ENCODE results near the gene RRP1. TPM values are rescaled to one million over a fixed set of nuclear protein-coding genes. Genes with fewer than 3 reads are reported as not detected.

The RRP1 gene
- total RNA-seq, 1 donor from 2014 or later = 52.0 TPM

DNA sequence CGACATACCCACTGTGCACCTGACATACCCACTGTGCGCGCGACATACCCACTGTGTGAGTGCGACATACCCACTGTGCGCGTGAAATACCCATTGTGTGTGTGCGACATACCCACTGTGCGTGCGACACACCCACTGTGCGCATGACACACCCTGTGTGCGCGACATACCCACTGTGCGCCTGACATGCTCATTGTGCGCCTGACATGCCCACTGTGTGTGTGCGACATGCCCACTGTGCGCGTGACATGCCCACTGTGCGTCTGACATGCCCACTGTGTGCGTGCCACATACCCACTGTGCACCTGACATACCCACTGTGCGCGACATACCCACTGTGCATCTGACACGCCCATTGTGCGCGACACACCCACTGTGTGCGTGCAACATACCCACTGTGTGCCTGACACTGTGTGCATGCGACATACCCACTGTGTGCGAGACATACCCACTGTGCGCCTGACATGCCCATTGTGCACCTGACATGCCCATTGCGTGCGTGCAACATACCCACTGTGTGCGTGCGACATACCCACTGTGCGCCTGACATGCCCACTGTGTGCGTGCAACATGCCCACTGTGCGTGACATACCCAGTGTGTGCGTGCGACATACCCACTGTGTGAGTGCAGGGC, 2.5 kb upstream of the RRP1 start:
- peaks cover 6 to 14% of the 10 kb centered on the region in 2 donors for H3K4me1 ChIP-seq
- intact Hi-C loops (cut with DNase I) = loop anchor here (10.0 kb wide), 1 partner anchor 228 kb away; the partner anchor contains the start of gene TRAPPC10
- no peaks in the 10 kb centered on the region for H3K9me3 ChIP-seq
- no peak overlapping the region for H3K27ac ChIP-seq
- peaks cover 2 to 4% of the 10 kb centered on the region in 2 donors for H3K36me3 ChIP-seq
- no peak overlapping the region for H3K4me3 ChIP-seq
- TF ChIP-seq, protein P1, sequence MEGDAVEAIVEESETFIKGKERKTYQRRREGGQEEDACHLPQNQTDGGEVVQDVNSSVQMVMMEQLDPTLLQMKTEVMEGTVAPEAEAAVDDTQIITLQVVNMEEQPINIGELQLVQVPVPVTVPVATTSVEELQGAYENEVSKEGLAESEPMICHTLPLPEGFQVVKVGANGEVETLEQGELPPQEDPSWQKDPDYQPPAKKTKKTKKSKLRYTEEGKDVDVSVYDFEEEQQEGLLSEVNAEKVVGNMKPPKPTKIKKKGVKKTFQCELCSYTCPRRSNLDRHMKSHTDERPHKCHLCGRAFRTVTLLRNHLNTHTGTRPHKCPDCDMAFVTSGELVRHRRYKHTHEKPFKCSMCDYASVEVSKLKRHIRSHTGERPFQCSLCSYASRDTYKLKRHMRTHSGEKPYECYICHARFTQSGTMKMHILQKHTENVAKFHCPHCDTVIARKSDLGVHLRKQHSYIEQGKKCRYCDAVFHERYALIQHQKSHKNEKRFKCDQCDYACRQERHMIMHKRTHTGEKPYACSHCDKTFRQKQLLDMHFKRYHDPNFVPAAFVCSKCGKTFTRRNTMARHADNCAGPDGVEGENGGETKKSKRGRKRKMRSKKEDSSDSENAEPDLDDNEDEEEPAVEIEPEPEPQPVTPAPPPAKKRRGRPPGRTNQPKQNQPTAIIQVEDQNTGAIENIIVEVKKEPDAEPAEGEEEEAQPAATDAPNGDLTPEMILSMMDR (IDR thresholded peaks at IDR 0.05) = no peak
- no peak for DNase-seq (ENCODE audit: low spot score in 2 of 2)
- H3K27me3 ChIP-seq = no peaks in the 10 kb centered on the region

DNA sequence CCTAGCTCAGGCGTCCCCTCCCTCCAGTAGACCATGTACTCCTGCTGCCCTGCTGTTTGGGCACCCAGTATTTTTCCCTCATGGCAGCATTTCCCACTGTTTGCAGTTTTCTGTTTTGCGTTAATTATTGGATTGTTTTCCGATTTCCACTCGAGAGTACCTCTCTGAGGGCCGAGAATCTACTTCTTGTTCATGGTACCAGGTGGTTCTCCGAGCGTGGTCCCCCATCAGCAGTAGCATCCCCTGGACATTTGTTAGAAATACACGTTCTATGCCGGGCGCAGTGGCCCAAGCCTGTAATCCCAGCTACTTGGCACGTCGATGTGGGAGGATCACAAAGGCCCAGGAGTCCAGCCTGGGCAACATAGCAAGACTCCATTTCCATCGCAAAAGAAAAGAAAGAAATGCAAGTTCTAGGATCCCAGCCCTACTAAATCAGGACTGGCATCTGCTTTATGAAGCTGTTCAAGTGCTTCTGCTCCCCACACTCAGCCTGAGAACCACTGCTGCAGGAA, 690 bp downstream of the RRP1 start:
- H3K27me3 ChIP-seq = no peaks in the 10 kb centered on the region
- H3K4me1 ChIP-seq = peaks cover 6 to 14% of the 10 kb centered on the region in 2 donors
- no peaks in the 10 kb centered on the region for H3K9me3 ChIP-seq
- no peak for DNase-seq (ENCODE audit: low spot score in 2 of 2)
- H3K27ac ChIP-seq = peak overlapping the region; percentile 50 to 63
- peak overlapping the region; percentile 77 to 95 for H3K4me3 ChIP-seq
- TF ChIP-seq, protein P1 (IDR thresholded peaks at IDR 0.05) = no peak
- intact Hi-C loops (cut with DNase I) = no loop called here
- peaks cover 30 to 35% of the 10 kb centered on the region in 2 donors for H3K36me3 ChIP-seq

DNA sequence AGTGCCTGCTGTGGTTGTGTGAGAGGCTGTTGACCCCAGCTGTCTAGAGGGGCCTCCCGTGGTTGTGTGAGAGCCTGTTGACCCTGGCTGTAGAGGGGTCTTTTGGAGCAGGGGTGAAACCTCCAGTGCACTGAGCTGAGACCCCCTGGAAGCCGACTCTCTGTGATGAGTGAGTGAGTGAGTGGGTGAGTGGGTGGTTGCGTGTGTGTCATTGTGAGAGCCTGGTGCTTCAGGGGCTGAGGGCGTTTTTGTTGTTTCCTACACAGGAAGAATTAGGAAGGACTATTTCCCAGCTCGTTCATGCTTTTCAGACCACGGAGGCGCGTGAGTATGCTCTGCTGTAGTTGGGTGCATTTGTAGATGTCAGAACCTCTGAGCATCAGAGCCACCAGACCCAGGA, 3.0 kb downstream of the RRP1 start:
- Histone ChIP-seq H3K36me3 (peaks cover 52 to 59% of the 10 kb centered on the region in 2 donors), H3K27ac (no peak overlapping the region), H3K9me3 (no peaks in the 10 kb centered on the region), H3K27me3 (no peaks in the 10 kb centered on the region), H3K4me1 (peaks cover 6 to 14% of the 10 kb centered on the region in 2 donors), H3K4me3 (no peak overlapping the region)
- TF ChIP-seq, protein P1 (IDR thresholded peaks at IDR 0.05) = no peak
- no peak for DNase-seq (ENCODE audit: low spot score in 2 of 2)
- intact Hi-C loops (cut with DNase I) = no loop called here

DNA sequence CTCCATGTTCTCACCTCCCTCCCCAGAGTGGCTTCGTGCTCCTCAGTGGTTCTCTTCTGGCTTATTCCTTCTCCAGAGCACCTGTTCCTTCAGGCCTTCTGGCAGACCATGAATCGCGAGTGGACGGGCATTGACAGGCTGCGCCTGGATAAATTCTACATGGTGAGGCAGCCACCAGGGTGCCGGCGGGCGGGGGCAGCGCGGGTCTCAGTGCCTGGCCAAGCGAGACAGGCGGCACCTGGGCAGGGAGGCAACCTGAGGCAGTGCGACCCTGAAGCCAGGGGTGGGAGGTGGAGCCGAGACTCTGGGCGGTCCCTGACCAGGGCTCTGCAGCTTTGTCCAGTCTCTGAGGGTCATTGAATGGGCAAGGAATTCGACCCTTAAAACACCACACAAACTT, 3.9 kb downstream of the RRP1 start:
- Histone ChIP-seq H3K4me1 (peaks cover 6 to 14% of the 10 kb centered on the region in 2 donors), H3K9me3 (no peaks in the 10 kb centered on the region), H3K27me3 (no peaks in the 10 kb centered on the region), H3K27ac (no peak overlapping the region), H3K36me3 (peaks cover 60 to 67% of the 10 kb centered on the region in 2 donors), H3K4me3 (no peak overlapping the region)
- no peak for DNase-seq (ENCODE audit: low spot score in 2 of 2)
- intact Hi-C loops (cut with DNase I) = no loop called here
- TF ChIP-seq, protein P1 (IDR thresholded peaks at IDR 0.05) = no peak

DNA sequence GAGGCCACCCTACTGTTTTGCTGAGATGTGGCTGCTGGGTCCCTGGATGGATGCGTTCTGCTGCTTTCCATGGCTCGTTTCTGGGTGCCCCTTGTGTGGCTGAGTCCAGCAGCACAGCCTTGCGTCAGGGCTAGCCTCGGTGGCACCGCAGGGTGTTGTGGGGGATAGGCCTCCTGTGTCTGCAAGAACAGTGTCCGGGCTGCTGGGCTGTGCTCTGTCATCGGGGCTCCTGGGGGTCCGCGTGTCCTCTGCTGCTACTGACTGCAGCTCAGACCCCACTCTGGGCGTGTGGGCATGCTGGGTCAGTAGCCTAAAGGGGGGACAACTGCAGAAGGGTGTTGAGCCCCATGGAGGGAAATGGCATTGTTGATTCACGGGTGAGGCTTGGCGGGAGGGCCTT, 4.9 kb downstream of the RRP1 start:
- DNase-seq (ENCODE audit: low spot score in 2 of 2) = no peak
- TF ChIP-seq, protein P1 (IDR thresholded peaks at IDR 0.05) = no peak
- no peak overlapping the region for H3K27ac ChIP-seq
- no peaks in the 10 kb centered on the region for H3K27me3 ChIP-seq
- intact Hi-C loops (cut with DNase I) = no loop called here
- H3K4me3 ChIP-seq = no peak overlapping the region
- H3K9me3 ChIP-seq = no peaks in the 10 kb centered on the region
- peaks cover 71 to 78% of the 10 kb centered on the region in 2 donors for H3K36me3 ChIP-seq
- peaks cover 6 to 11% of the 10 kb centered on the region in 2 donors for H3K4me1 ChIP-seq
